Measurements from ENCODE around the gene DNAJB8.
A peak's percentile ranks its signal among the peaks of the same experiment; 100 is the strongest.

The DNAJB8 gene

DNA sequence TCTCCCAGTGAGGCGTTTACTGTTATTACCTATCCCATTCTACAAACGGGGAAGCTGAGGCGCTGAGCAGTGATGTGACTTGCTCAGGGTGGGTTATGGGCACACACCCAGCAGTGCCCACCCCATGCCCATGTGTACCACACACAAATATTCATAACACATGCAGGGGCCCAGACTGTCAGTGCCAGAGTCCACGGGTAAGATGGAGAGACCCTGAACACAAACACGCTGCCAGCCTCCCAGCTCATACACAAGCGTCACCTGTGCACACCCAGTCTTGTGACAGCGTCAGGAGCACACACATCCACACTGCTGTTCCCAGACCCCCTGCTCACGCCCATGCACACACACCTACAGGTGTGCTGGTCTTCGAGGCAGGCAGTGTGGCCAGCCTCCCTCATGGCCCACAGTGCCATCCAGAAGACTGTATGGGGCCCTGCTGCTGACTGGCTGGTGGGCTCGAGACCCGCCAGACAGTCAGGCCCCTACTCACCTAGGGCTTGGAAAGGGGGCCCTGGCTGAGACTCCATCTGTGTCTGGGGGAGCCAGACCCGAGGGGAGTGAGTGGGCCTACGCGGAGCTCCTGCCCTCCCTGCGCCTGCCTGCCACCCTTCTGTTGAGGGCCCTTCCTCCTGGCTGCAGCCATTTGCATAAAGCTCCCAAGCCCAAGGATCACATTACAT is 39.4 kb downstream of the DNAJB8 start:
- TF ChIP-seq, protein P1, sequence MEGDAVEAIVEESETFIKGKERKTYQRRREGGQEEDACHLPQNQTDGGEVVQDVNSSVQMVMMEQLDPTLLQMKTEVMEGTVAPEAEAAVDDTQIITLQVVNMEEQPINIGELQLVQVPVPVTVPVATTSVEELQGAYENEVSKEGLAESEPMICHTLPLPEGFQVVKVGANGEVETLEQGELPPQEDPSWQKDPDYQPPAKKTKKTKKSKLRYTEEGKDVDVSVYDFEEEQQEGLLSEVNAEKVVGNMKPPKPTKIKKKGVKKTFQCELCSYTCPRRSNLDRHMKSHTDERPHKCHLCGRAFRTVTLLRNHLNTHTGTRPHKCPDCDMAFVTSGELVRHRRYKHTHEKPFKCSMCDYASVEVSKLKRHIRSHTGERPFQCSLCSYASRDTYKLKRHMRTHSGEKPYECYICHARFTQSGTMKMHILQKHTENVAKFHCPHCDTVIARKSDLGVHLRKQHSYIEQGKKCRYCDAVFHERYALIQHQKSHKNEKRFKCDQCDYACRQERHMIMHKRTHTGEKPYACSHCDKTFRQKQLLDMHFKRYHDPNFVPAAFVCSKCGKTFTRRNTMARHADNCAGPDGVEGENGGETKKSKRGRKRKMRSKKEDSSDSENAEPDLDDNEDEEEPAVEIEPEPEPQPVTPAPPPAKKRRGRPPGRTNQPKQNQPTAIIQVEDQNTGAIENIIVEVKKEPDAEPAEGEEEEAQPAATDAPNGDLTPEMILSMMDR (conservative IDR thresholded peaks at IDR 0.05; ENCODE audit: control insufficient read depth, insufficient read depth, low read depth, low read length): no peak
- no peak for DNase-seq (ENCODE audit: low read depth)
- no peak overlapping the region for H3K4me3 ChIP-seq (ENCODE audit: control insufficient read depth, low read depth, low read length)

DNA sequence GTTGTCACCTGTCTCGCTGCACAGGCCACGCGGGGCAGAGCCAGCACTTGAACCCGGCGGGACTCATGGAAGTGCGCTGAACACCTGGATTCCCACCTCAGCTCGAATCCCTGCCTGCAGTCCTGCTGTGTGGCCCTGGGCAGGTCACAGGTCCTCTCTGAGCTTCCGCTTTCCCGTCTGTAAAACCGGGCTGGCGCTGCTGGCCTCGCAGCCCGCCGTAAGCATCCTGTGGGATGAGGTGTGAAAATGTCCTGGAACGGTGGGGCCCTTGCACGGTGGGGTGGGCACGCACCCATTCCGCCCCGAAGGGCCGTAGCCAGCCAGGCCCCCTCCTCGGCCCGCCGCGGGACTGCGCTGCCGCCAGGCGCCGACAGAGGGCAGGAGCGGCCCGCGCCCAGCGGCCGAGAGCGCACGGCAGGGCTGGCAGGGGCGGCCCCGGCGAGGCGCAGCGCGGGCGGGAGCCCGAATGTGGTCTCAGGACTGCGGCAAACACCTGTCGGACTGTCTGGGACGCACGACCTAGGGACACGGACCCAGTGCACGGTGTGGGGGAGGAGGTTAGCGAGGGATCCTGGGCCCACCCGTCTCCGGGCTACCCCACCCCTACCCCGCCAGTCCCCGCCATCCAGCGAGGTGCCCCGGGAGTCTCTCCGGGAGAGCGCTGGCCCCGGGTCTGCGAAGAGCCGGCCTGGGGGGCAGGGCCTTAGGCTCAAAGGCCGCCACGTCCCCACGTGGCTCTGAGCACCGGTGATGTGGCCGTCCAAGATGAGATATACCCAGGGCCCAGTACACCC is 40.4 kb downstream of the DNAJB8 start:
- TF ChIP-seq, protein P1 (conservative IDR thresholded peaks at IDR 0.05; ENCODE audit: control insufficient read depth, insufficient read depth, low read depth, low read length): no peak
- peak; percentile 14 for DNase-seq (ENCODE audit: low read depth)
- peak overlapping the region; percentile 4 for H3K4me3 ChIP-seq (ENCODE audit: control insufficient read depth, low read depth, low read length)

DNA sequence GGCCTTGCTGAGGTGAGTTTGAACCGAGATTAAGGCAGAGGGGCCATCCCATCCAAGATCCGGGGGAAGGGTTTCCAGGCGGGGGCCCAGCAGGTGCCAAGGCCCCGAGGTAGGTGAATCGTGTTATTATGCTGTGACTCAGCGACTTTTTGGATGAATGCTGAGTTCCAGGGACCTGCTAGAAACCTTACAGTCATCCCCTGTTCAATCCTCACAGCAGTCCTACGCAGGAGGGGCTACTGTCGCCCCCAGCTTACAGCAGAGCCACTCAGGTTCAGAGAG is 40.9 kb downstream of the DNAJB8 start:
- DNase-seq (ENCODE audit: low read depth): no peak

DNA sequence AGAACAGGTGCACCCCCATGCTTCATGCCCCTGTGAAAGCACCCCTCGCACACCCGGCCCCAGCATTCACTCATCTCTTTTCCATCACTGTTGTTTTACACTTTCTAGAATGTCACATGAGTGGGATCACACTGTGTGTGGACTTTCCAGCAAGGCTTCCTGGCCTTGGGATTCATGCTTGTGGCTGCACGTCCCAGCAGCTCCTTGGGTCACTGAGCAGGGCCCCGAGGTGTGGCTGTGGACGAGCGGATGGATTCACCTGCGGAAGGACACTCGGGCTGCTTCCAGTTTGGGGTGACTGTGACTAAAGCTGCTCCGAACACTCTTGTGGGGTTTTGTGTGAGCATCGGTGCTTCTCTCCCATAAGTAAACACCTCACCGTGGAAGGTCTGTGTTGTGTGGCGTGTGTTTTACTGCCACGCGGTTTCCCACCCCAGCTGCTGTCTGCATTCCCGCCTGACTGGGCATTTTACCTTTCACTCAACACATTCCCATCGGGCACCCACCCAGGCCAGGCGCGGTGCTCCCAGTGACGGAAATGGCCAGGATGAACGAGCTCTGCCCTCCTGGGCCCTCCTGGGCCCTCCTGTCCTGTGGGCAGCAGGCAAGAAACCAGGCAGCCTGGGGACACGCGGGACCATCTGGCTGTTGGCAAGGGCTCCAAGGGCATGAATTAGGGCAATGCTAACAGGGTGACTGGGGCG is 41.4 kb downstream of the DNAJB8 start:
- no peak for DNase-seq (ENCODE audit: low read depth)
- TF ChIP-seq, protein P1 (conservative IDR thresholded peaks at IDR 0.05; ENCODE audit: control insufficient read depth, insufficient read depth, low read depth, low read length): no peak
- H3K4me3 ChIP-seq (ENCODE audit: control insufficient read depth, low read depth, low read length): no peak overlapping the region

More for the DNA sequence above, 40.9 kb downstream of the DNAJB8 start:
- H3K4me3 ChIP-seq (ENCODE audit: control insufficient read depth, low read depth, low read length): no peak overlapping the region
- TF ChIP-seq, protein P1 (conservative IDR thresholded peaks at IDR 0.05; ENCODE audit: control insufficient read depth, insufficient read depth, low read depth, low read length): no peak

DNA sequence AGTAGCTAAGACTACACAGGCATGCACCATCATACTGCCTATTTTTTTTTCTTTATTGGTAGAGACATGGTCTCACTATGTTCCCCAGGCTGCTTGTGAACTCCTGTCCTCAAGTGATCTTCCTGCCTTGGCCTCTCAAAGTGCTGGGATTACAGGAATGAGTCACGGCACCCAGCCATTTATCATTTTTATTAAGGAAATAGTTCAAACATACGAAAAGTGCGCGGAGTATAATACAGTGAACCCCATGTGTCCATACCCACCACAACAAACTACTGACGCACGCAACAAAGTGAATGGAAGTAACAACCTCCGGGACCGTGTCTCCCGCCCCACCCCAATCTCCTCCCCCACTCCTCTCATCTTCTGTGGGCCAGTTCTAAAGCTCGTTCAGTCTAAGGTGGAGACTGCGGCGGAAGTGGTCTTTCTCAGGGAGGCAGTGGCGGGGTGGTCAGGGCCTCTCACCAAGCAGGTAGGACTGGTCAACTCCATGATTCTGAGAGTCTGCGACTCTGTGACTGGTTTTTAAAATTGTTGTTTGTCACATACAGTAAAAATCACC is 42.1 kb downstream of the DNAJB8 start:
- DNase-seq (ENCODE audit: low read depth): peak; percentile 74
- no peak overlapping the region for H3K4me3 ChIP-seq (ENCODE audit: control insufficient read depth, low read depth, low read length)
- TF ChIP-seq, protein P1 (conservative IDR thresholded peaks at IDR 0.05; ENCODE audit: control insufficient read depth, insufficient read depth, low read depth, low read length): no peak

DNA sequence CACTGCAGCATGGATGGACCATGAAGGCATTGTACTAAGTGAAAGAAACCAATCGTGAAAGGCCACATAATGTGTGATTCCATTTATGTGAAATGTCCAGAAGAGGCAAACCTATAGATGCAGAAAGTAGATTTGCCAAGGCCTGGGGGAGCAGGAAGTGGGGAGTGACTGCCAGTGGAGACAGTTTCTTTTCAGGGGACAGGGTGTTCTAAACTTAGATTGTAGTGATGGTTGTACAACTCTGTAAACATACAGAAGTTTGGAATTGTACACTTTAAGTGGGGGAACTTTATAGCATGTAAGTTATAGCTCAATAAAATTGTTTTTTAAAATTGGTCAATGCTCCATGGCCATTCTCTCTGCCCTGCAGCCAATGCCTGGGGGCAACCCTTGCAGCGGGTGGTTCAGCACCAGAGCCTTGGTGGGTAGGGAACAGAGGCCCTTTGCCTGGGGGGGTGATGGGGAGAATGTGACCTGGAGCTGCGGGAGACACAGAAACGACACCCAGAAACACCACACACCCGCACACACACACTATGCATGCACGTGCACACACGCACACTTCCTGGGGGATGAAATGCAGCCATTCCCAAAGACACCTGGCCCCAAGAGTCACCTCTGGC is 43.1 kb downstream of the DNAJB8 start:
- DNase-seq (ENCODE audit: low read depth): no peak
- H3K4me3 ChIP-seq (ENCODE audit: control insufficient read depth, low read depth, low read length): no peak overlapping the region
- TF ChIP-seq, protein P1 (conservative IDR thresholded peaks at IDR 0.05; ENCODE audit: control insufficient read depth, insufficient read depth, low read depth, low read length): no peak

Measured in fibroblast of mammary gland (primary cell).